Fibroblast of peridontal ligament (primary cell): ENCODE measurements around the gene CFAP61.
"Not testable (repeated sequence)": the region's sequence is repeated elsewhere in the genome, so short reads cannot be mapped to it uniquely, and the experiment has no call there.

ENCODE experiments used
- DNase-seq: peaks from one replicate; pipeline ENCODE4 v3.0.0-alpha.2; 2010; ENCODE audit errors: extremely low read depth

Gene CFAP61

GRCh38 chr20:20207872-20208271 lies 155.5 kb downstream of the CFAP61 start:
- DNase-seq, result no peak

- no peak for DNase-seq
Measured at GRCh38 chr20:20209684-20210083, 157.4 kb downstream of the CFAP61 start.

- no peak for DNase-seq
Measured at GRCh38 chr20:20210327-20210726, 158.0 kb downstream of the CFAP61 start.

- no peak for DNase-seq
Measured at GRCh38 chr20:20210943-20211273, 158.6 kb downstream of the CFAP61 start.

GRCh38 chr20:20211274-20211987 lies 159.1 kb downstream of the CFAP61 start:
- DNase-seq, result no peak

GRCh38 chr20:20211988-20212518 lies 159.7 kb downstream of the CFAP61 start:
- DNase-seq, result no peak

- no peak for DNase-seq
Measured at GRCh38 chr20:20212675-20213096, 160.4 kb downstream of the CFAP61 start.

GRCh38 chr20:20213526-20214121 lies 161.3 kb downstream of the CFAP61 start:
- no peak for DNase-seq

GRCh38 chr20:20214757-20215275 lies 162.5 kb downstream of the CFAP61 start:
- DNase-seq, result no peak

GRCh38 chr20:20215976-20216727 lies 163.8 kb downstream of the CFAP61 start:
- DNase-seq, result no peak

- no peak for DNase-seq
Measured at GRCh38 chr20:20216941-20217340, 164.6 kb downstream of the CFAP61 start.

- DNase-seq, result no peak
Measured at GRCh38 chr20:20217621-20218020, 165.3 kb downstream of the CFAP61 start.

- not testable (repeated sequence) for DNase-seq
Measured at GRCh38 chr20:20218106-20218505, 165.8 kb downstream of the CFAP61 start.

GRCh38 chr20:20219016-20219415 lies 166.7 kb downstream of the CFAP61 start:
- DNase-seq, result no peak

- DNase-seq, result no peak
Measured at GRCh38 chr20:20220134-20220533, 167.8 kb downstream of the CFAP61 start.

GRCh38 chr20:20223981-20224380 lies 171.6 kb downstream of the CFAP61 start:
- DNase-seq, result no peak

GRCh38 chr20:20224806-20225205 lies 172.5 kb downstream of the CFAP61 start:
- DNase-seq, result no peak

GRCh38 chr20:20225325-20226043 lies 173.2 kb downstream of the CFAP61 start:
- DNase-seq, result no peak

GRCh38 chr20:20226554-20226953 lies 174.2 kb downstream of the CFAP61 start:
- DNase-seq, result no peak

GRCh38 chr20:20227013-20227571 lies 174.8 kb downstream of the CFAP61 start:
- no peak for DNase-seq

- no peak for DNase-seq
Measured at GRCh38 chr20:20228351-20228750, 176.0 kb downstream of the CFAP61 start.
